WTC11 (cell line): ENCODE data around the gene NLRP2B. TPM values are rescaled to one million over a fixed set of nuclear protein-coding genes. Genes with fewer than 3 reads are reported as not detected.

Experiments used
- ATAC-seq: fragments of 200-7000 bp; cut with Tn5 transposase; 2 replicates; pipeline ENCODE4 v1.10.0; 2021; ENCODE audit warnings: mild to moderate bottlenecking, moderate library complexity
- CTCF ChIA-PET: fragments of 300-600 bp; sonication (Branson Sonifier 250); formaldehyde crosslinking; loops from one replicate; lab custom pipeline; 2021; ENCODE audit warnings: antibody characterized with exemption; lab: Charles Lee
- POLR2A ChIA-PET: fragments of 350-600 bp; sonication (Branson Sonifier 250); formaldehyde crosslinking; loops from one replicate; lab custom pipeline; 2021; ENCODE audit warnings: antibody characterized with exemption; lab: Charles Lee
- DNase-seq: peaks from one replicate; pipeline ENCODE4 v3.0.0; 2021; ENCODE audit warnings: low spot score
- H3K27ac Mint-ChIP-seq: 2 replicates; pipeline ENCODE4 v1.8.0; 2021; ENCODE audit warnings: mixed read lengths
- H3K27me3 Mint-ChIP-seq: 2 replicates; pipeline ENCODE4 v1.8.0; 2021; ENCODE audit warnings: low read depth, mild to moderate bottlenecking, moderate library complexity, mixed read lengths
- H3K36me3 Mint-ChIP-seq: 2 replicates; pipeline ENCODE4 v1.8.0; 2021; ENCODE audit warnings: mixed read lengths
- H3K4me1 Mint-ChIP-seq: 2 replicates; pipeline ENCODE4 v1.8.0; 2022; ENCODE audit warnings: mixed read lengths
- H3K4me3 Mint-ChIP-seq: 2 replicates; pipeline ENCODE4 v1.8.0; 2021; ENCODE audit warnings: mild to moderate bottlenecking, moderate library complexity, mixed read lengths
- H3K9me3 Mint-ChIP-seq: 2 replicates; pipeline ENCODE4 v1.8.0; 2021; ENCODE audit warnings: mixed read lengths
- ATF1 ChIP-seq: sonication (generic); formaldehyde crosslinking; IDR thresholded peaks from 2 replicates; pipeline ENCODE4 v1.8.1; 2023; ENCODE audit warnings: mild to moderate bottlenecking, moderate library complexity, missing genetic modification reagents
- CREM ChIP-seq: sonication (generic); formaldehyde crosslinking; IDR thresholded peaks from 2 replicates; pipeline ENCODE4 v1.8.1; 2022; ENCODE audit warnings: mild to moderate bottlenecking, missing genetic modification reagents, moderate library complexity
- ELF4 ChIP-seq: sonication (generic); formaldehyde crosslinking; IDR thresholded peaks from 2 replicates; pipeline ENCODE4 v1.8.1; 2022; ENCODE audit warnings: low read depth, mild to moderate bottlenecking, moderate library complexity, missing genetic modification reagents
- FOXP1 ChIP-seq: sonication (generic); formaldehyde crosslinking; IDR thresholded peaks from 2 replicates; pipeline ENCODE4 v1.8.0; 2022; ENCODE audit warnings: missing genetic modification reagents, mild to moderate bottlenecking, moderate library complexity, borderline replicate concordance
- KAT7 ChIP-seq: sonication (generic); formaldehyde crosslinking; IDR thresholded peaks from 2 replicates; pipeline ENCODE4 v1.8.1; 2023; ENCODE audit warnings: missing genetic modification reagents, mild to moderate bottlenecking, borderline replicate concordance
- ZNF219 ChIP-seq: sonication (generic); formaldehyde crosslinking; IDR thresholded peaks from 2 replicates; pipeline ENCODE4 v1.8.0; 2023; ENCODE audit warnings: missing genetic modification reagents, mild to moderate bottlenecking, borderline replicate concordance
- ZNF396 ChIP-seq: fragments of 250-450 bp; sonication (Bioruptor Pico); IDR thresholded peaks from 2 replicates; pipeline ENCODE4 v1.8.0; 2021; ENCODE audit warnings: mild to moderate bottlenecking, moderate library complexity, borderline replicate concordance
- total RNA-seq: library from RNA; stranded (reverse); gene quantifications from 3 replicates; pipeline ENCODE4 v1.2.3, GENCODE V29; 2021
- TF ChIP-seq, protein P1 (sequence below): sonication (generic); formaldehyde crosslinking; IDR thresholded peaks from 2 replicates; pipeline ENCODE4 v1.8.0; 2022; ENCODE audit warnings: mild to moderate bottlenecking, missing genetic modification reagents
- TF ChIP-seq, protein P2 (sequence below): sonication (generic); formaldehyde crosslinking; conservative IDR thresholded peaks from 2 replicates; pipeline ENCODE4 v1.8.1; 2022; ENCODE audit warnings: mild to moderate bottlenecking, missing genetic modification reagents
- TF ChIP-seq, protein P3 (sequence below): sonication (generic); formaldehyde crosslinking; IDR thresholded peaks from 2 replicates; pipeline ENCODE4 v1.8.1; 2022; ENCODE audit warnings: missing genetic modification reagents, borderline replicate concordance
- TF ChIP-seq, protein P4 (sequence below): sonication (generic); formaldehyde crosslinking; IDR thresholded peaks from 2 replicates; pipeline ENCODE4 v1.8.1; 2023; ENCODE audit warnings: mild to moderate bottlenecking, moderate library complexity, missing genetic modification reagents
- TF ChIP-seq, protein P5 (sequence below): fragments of 250-450 bp; sonication (Bioruptor Pico); IDR thresholded peaks from 2 replicates; pipeline ENCODE4 v1.9.0; 2021; ENCODE audit warnings: mild to moderate bottlenecking
- TF ChIP-seq, protein P6 (sequence below): sonication (generic); formaldehyde crosslinking; IDR thresholded peaks from 2 replicates; pipeline ENCODE4 v1.8.0; 2022; ENCODE audit warnings: mild to moderate bottlenecking, missing genetic modification reagents
- TF ChIP-seq, protein P7 (sequence below): sonication (generic); formaldehyde crosslinking; IDR thresholded peaks from 2 replicates; pipeline ENCODE4 v1.8.1; 2023; ENCODE audit warnings: mild to moderate bottlenecking, missing genetic modification reagents, moderate library complexity
- TF ChIP-seq, protein P8 (sequence below): sonication (generic); formaldehyde crosslinking; IDR thresholded peaks from 2 replicates; pipeline ENCODE4 v1.8.1; 2022; ENCODE audit warnings: low read depth, mild to moderate bottlenecking, moderate library complexity, missing genetic modification reagents, borderline replicate concordance
- TF ChIP-seq, protein P9 (sequence below): sonication (generic); formaldehyde crosslinking; IDR thresholded peaks from 2 replicates; pipeline ENCODE4 v1.8.1; 2023; ENCODE audit warnings: mild to moderate bottlenecking, missing genetic modification reagents, borderline replicate concordance

Gene NLRP2B
- total RNA-seq, 1 experiment from 2014 or later = not detected

DNA sequence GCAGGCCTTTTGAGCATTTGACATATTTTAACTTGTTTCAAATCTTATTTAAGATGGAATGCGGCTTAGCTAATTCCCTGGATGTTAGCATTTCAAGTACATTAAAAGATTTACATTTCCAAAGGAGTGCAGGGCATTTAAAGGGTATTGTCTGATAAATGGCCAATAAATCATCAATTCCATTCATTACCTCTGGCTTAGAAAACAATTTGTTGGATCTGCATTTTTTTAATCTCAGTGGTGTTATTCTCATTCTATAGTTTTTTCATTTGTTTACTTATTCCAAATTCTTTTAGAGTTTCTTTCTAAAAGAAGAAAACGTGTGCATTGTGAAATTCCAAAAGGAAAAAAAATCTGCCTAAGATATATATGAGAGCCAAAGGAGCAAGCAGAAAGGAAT lies 1.3 kb upstream of the NLRP2B start:
- Mint-ChIP-seq H3K4me1 (peaks cover 16% of the 10 kb centered on the region), H3K27ac (no peak overlapping the region), H3K4me3 (no peak overlapping the region), H3K27me3 (peaks cover 3% of the 10 kb centered on the region; the same call in 1 of the 2 replicates), H3K36me3 (peaks cover 15% of the 10 kb centered on the region), H3K9me3 (peaks cover 20% of the 10 kb centered on the region)
- TF ChIP-seq, protein P1, sequence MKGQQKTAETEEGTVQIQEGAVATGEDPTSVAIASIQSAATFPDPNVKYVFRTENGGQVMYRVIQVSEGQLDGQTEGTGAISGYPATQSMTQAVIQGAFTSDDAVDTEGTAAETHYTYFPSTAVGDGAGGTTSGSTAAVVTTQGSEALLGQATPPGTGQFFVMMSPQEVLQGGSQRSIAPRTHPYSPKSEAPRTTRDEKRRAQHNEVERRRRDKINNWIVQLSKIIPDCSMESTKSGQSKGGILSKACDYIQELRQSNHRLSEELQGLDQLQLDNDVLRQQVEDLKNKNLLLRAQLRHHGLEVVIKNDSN = no peak
- TF ChIP-seq, protein P2, sequence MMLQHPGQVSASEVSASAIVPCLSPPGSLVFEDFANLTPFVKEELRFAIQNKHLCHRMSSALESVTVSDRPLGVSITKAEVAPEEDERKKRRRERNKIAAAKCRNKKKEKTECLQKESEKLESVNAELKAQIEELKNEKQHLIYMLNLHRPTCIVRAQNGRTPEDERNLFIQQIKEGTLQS = no peak
- TF ChIP-seq, protein P3, sequence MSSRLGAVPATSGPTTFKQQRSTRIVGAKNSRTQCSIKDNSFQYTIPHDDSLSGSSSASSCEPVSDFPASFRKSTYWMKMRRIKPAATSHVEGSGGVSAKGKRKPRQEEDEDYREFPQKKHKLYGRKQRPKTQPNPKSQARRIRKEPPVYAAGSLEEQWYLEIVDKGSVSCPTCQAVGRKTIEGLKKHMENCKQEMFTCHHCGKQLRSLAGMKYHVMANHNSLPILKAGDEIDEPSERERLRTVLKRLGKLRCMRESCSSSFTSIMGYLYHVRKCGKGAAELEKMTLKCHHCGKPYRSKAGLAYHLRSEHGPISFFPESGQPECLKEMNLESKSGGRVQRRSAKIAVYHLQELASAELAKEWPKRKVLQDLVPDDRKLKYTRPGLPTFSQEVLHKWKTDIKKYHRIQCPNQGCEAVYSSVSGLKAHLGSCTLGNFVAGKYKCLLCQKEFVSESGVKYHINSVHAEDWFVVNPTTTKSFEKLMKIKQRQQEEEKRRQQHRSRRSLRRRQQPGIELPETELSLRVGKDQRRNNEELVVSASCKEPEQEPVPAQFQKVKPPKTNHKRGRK (CRISPR knock-in tag) = no peak
- TF ChIP-seq ZNF219 (CRISPR knock-in tag) = no peak
- TF ChIP-seq, protein P4, sequence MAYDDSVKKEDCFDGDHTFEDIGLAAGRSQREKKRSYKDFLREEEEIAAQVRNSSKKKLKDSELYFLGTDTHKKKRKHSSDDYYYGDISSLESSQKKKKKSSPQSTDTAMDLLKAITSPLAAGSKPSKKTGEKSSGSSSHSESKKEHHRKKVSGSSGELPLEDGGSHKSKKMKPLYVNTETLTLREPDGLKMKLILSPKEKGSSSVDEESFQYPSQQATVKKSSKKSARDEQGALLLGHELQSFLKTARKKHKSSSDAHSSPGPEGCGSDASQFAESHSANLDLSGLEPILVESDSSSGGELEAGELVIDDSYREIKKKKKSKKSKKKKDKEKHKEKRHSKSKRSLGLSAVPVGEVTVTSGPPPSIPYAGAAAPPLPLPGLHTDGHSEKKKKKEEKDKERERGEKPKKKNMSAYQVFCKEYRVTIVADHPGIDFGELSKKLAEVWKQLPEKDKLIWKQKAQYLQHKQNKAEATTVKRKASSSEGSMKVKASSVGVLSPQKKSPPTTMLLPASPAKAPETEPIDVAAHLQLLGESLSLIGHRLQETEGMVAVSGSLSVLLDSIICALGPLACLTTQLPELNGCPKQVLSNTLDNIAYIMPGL (CRISPR knock-in tag) = no peak
- TF ChIP-seq, protein P5, sequence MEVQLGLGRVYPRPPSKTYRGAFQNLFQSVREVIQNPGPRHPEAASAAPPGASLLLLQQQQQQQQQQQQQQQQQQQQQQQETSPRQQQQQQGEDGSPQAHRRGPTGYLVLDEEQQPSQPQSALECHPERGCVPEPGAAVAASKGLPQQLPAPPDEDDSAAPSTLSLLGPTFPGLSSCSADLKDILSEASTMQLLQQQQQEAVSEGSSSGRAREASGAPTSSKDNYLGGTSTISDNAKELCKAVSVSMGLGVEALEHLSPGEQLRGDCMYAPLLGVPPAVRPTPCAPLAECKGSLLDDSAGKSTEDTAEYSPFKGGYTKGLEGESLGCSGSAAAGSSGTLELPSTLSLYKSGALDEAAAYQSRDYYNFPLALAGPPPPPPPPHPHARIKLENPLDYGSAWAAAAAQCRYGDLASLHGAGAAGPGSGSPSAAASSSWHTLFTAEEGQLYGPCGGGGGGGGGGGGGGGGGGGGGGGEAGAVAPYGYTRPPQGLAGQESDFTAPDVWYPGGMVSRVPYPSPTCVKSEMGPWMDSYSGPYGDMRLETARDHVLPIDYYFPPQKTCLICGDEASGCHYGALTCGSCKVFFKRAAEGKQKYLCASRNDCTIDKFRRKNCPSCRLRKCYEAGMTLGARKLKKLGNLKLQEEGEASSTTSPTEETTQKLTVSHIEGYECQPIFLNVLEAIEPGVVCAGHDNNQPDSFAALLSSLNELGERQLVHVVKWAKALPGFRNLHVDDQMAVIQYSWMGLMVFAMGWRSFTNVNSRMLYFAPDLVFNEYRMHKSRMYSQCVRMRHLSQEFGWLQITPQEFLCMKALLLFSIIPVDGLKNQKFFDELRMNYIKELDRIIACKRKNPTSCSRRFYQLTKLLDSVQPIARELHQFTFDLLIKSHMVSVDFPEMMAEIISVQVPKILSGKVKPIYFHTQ = no peak
- TF ChIP-seq CREM = no peak
- TF ChIP-seq, protein P6, sequence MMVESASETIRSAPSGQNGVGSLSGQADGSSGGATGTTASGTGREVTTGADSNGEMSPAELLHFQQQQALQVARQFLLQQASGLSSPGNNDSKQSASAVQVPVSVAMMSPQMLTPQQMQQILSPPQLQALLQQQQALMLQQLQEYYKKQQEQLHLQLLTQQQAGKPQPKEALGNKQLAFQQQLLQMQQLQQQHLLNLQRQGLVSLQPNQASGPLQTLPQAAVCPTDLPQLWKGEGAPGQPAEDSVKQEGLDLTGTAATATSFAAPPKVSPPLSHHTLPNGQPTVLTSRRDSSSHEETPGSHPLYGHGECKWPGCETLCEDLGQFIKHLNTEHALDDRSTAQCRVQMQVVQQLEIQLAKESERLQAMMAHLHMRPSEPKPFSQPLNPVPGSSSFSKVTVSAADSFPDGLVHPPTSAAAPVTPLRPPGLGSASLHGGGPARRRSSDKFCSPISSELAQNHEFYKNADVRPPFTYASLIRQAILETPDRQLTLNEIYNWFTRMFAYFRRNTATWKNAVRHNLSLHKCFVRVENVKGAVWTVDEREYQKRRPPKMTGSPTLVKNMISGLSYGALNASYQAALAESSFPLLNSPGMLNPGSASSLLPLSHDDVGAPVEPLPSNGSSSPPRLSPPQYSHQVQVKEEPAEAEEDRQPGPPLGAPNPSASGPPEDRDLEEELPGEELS (CRISPR knock-in tag) = no peak
- TF ChIP-seq, protein P7, sequence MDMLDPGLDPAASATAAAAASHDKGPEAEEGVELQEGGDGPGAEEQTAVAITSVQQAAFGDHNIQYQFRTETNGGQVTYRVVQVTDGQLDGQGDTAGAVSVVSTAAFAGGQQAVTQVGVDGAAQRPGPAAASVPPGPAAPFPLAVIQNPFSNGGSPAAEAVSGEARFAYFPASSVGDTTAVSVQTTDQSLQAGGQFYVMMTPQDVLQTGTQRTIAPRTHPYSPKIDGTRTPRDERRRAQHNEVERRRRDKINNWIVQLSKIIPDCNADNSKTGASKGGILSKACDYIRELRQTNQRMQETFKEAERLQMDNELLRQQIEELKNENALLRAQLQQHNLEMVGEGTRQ (CRISPR knock-in tag) = no peak
- TF ChIP-seq, protein P8, sequence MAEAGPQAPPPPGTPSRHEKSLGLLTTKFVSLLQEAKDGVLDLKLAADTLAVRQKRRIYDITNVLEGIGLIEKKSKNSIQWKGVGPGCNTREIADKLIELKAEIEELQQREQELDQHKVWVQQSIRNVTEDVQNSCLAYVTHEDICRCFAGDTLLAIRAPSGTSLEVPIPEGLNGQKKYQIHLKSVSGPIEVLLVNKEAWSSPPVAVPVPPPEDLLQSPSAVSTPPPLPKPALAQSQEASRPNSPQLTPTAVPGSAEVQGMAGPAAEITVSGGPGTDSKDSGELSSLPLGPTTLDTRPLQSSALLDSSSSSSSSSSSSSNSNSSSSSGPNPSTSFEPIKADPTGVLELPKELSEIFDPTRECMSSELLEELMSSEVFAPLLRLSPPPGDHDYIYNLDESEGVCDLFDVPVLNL = no peak
- TF ChIP-seq, protein P9, sequence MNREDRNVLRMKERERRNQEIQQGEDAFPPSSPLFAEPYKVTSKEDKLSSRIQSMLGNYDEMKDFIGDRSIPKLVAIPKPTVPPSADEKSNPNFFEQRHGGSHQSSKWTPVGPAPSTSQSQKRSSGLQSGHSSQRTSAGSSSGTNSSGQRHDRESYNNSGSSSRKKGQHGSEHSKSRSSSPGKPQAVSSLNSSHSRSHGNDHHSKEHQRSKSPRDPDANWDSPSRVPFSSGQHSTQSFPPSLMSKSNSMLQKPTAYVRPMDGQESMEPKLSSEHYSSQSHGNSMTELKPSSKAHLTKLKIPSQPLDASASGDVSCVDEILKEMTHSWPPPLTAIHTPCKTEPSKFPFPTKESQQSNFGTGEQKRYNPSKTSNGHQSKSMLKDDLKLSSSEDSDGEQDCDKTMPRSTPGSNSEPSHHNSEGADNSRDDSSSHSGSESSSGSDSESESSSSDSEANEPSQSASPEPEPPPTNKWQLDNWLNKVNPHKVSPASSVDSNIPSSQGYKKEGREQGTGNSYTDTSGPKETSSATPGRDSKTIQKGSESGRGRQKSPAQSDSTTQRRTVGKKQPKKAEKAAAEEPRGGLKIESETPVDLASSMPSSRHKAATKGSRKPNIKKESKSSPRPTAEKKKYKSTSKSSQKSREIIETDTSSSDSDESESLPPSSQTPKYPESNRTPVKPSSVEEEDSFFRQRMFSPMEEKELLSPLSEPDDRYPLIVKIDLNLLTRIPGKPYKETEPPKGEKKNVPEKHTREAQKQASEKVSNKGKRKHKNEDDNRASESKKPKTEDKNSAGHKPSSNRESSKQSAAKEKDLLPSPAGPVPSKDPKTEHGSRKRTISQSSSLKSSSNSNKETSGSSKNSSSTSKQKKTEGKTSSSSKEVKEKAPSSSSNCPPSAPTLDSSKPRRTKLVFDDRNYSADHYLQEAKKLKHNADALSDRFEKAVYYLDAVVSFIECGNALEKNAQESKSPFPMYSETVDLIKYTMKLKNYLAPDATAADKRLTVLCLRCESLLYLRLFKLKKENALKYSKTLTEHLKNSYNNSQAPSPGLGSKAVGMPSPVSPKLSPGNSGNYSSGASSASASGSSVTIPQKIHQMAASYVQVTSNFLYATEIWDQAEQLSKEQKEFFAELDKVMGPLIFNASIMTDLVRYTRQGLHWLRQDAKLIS (CRISPR knock-in tag) = no peak
- TF ChIP-seq ATF1 (CRISPR knock-in tag) = no peak
- no peak for TF ChIP-seq ELF4 (CRISPR knock-in tag)
- no peak for TF ChIP-seq KAT7 (CRISPR knock-in tag)
- no peak for TF ChIP-seq FOXP1 (CRISPR knock-in tag)
- no peak for TF ChIP-seq ZNF396 (CRISPR knock-in tag)
- ChIA-PET CTCF (no interaction called here), POLR2A (interaction anchor here (0.6 kb wide), 1 partner anchor 623 kb away, joined by 4 read pairs; no protein-coding TSS in a partner anchor)
- ATAC-seq = no peak
- DNase-seq = no peak
